GM12865 (cell line): Measurements from ENCODE around the gene ACP7.
A peak's percentile ranks its signal among the peaks of the same experiment; 100 is the strongest.

Experiments
- DNase-seq: peaks from one replicate; pipeline ENCODE4 v3.0.0; 2010; ENCODE audit warnings: low read depth
- H3K4me3 ChIP-seq: 2 replicates; pipeline ENCODE4 v1.5.1; 2011; ENCODE audit warnings: mild to moderate bottlenecking, low read depth, low read length, control low read depth
- TF ChIP-seq, protein P1 (sequence below): IDR thresholded peaks from 2 replicates; pipeline ENCODE4 v1.5.1; 2011; ENCODE audit warnings: low read length, control low read depth, low read depth, inconsistent platforms; ENCODE audit not compliant: insufficient read depth; ENCODE audit errors: missing control alignments

Gene ACP7

DNA sequence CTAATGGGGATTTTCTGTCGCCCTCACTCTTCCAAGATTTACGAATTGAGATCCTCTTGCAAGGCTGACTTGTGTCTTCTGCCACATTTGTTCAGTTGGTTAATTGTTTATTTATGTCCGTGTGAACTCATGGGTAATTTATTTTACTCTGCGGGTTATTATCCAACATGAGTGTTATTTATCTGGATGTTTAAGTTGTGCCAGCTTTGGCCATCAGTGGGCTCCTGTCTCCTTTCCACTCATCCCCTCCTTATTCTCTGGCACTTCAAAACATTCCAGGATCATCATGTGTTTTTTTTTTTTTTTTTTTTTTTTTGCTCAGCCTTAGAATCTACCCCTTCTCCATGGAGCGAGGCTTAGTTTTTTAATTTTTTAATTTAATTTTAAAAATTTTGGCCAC is 19.0 kb downstream of the ACP7 start:
- TF ChIP-seq, protein P1, sequence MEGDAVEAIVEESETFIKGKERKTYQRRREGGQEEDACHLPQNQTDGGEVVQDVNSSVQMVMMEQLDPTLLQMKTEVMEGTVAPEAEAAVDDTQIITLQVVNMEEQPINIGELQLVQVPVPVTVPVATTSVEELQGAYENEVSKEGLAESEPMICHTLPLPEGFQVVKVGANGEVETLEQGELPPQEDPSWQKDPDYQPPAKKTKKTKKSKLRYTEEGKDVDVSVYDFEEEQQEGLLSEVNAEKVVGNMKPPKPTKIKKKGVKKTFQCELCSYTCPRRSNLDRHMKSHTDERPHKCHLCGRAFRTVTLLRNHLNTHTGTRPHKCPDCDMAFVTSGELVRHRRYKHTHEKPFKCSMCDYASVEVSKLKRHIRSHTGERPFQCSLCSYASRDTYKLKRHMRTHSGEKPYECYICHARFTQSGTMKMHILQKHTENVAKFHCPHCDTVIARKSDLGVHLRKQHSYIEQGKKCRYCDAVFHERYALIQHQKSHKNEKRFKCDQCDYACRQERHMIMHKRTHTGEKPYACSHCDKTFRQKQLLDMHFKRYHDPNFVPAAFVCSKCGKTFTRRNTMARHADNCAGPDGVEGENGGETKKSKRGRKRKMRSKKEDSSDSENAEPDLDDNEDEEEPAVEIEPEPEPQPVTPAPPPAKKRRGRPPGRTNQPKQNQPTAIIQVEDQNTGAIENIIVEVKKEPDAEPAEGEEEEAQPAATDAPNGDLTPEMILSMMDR, result no peak
- DNase-seq, result no peak
- H3K4me3 ChIP-seq, result no peak overlapping the region

DNA sequence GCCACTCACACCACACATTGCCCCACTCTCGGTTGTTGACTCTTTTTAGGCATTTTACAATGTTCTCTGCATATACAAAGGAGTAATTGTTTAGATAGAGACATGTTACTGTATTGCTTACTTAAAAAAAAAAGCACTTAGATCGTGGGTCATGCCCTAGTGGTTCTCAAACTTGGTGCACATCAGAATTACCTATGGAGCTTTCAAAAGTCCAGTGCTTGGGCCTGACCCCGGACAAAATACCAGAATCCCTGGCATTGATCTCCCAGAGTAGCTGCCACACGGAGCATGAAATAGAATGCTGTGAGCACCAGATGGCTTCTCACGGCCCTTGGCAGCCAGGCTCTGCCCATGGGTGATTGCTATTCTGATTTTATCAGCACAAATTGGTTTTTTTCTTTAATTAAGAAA is 20.0 kb downstream of the ACP7 start:
- H3K4me3 ChIP-seq, result no peak overlapping the region
- DNase-seq, result no peak
- TF ChIP-seq, protein P1, result no peak

DNA sequence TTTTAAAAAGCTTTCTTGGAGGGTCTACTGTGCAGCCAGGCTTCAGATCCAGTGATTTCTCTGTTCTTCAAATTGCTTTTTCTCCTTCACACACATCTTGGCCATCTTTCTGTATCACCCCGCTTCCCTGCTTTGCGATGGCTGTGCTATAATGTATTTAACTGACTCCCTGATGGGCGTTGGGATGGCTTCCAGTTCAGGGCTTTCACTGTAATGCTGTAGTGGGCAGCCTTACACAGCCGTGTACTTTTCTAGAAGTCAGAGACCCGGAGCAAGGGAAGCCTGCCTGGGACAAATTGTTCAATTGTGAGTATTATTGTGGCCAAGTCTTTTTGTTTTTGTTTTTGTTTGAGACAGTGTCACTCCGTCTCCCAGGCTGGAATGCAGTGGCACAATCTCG is 22.0 kb downstream of the ACP7 start:
- no peak for DNase-seq
- H3K4me3 ChIP-seq, result no peak overlapping the region
- TF ChIP-seq, protein P1, result no peak

DNA sequence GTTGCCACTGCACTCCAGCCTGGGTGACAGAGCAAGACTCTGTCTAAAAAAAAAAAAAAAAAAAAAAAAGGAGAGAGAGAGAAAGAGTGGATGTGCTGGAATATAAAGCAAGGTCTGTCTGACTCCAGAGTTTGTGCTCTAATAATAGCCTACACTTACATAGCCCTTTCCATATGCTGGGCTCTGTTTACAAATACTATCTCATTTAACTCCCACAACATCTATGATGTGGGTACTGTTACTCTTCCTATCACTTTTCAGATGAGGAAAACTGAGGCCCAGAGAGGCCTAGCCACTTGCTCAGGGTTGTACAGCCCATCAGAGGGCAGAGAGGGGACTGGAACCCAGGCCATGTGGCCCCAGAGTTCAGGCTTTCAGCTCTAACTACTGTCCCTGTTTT is 25.5 kb downstream of the ACP7 start:
- H3K4me3 ChIP-seq, result no peak overlapping the region
- TF ChIP-seq, protein P1, result no peak
- no peak for DNase-seq

DNA sequence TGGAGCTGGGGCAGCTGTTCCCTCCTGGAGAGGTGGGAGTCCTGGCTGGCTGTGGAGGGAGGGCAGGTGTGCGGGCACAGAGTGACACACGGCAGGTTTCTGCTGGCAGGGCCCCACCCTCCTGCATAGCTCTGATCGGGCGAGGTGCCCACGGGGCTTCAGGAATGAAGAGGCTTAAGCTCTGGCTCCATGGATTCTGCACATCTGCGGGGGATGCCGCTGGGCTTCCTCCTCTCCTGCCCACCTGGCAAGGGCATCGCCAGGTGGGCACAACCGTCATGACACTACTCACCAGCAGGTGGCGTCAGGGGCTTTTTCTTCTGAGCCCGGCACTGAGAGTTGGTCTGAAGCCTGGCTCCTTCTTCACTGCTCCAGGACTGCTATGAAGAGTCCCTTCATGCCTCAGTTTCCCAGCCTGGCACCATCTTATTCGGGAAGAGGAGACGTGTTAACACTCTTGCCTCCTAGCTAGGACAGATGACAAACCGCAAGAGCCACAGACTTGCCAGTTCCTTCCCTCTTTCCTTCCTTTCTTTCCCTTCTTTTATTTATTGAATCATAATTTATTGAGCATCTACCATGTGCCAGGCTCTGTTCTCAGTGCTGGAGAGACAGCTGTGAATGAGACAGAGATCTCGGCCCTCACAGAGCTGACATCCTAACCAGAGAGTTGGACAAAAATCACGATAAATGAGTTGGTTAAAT is 26.2 kb downstream of the ACP7 start:
- DNase-seq, result peak; percentile 55
- TF ChIP-seq, protein P1, result peak; percentile 85
- no peak overlapping the region for H3K4me3 ChIP-seq

DNA sequence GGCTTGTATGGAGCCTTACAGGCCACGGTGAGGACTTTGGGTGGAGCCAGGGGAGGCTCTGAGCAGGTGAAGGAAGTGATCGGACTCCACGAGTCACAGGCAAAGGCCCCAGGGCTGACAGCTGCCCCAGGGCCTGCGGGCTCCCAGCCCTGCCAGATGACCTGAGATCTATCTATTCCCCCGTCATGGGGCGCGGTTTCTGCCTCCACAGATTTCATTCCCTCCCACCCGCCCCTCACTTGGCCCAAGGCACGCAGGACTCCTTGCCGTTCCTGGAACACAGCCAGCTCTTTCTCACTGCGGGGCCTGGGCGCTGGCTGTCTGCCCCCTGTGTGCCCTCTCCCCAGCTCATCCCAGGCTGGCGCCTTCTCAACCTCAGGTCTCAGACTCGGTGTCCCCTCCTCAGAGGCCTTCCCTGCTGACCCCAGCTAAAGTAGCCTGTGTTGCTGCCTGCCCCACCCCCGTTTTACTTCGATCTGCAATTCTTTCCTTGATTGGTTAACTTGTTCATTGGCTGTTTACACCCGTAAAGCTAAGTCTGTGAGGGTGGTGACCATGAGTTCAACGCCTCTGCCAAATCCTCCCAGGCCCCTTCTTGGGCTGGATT is 27.5 kb downstream of the ACP7 start:
- no peak for DNase-seq
- TF ChIP-seq, protein P1, result no peak
- no peak overlapping the region for H3K4me3 ChIP-seq
